ENCODE measurements around the gene TCP11. TPM values are rescaled to one million over a fixed set of nuclear protein-coding genes. Genes with fewer than 3 reads are reported as not detected.

TCP11 gene
- total and polyA plus RNA-seq, 2 of the 13 experiments (the other 11 are each of a cell fraction or from before 2014, with no cell fraction given), result 0.04 TPM; not detected in 1

- TF ChIP-seq, protein P1, sequence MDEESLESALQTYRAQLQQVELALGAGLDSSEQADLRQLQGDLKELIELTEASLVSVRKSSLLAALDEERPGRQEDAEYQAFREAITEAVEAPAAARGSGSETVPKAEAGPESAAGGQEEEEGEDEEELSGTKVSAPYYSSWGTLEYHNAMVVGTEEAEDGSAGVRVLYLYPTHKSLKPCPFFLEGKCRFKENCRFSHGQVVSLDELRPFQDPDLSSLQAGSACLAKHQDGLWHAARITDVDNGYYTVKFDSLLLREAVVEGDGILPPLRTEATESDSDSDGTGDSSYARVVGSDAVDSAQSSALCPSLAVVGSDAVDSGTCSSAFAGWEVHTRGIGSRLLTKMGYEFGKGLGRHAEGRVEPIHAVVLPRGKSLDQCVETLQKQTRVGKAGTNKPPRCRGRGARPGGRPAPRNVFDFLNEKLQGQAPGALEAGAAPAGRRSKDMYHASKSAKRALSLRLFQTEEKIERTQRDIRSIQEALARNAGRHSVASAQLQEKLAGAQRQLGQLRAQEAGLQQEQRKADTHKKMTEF (CRISPR knock-in tag; IDR thresholded peaks at IDR 0.05), result 0 out of 2 replicates have a peak, but pooled peaks have one; percentile 19
- TF ChIP-seq ZNF75D (CRISPR knock-in tag; IDR thresholded peaks at IDR 0.05; ENCODE audit: borderline replicate concordance) (no peak), ZNF672 (CRISPR knock-in tag; IDR thresholded peaks at IDR 0.05) (no peak), MYPOP (CRISPR knock-in tag; IDR thresholded peaks at IDR 0.05) (0 out of 2 replicates have a peak, but pooled peaks have one; percentile 27), SOX5 (CRISPR knock-in tag; IDR thresholded peaks at IDR 0.05; ENCODE audit: borderline replicate concordance) (peak; percentile 33; the same call in 1 of the 2 replicates), ZBTB38 (CRISPR knock-in tag; IDR thresholded peaks at IDR 0.05) (no peak), RXRB (CRISPR knock-in tag; IDR thresholded peaks at IDR 0.05; ENCODE audit: borderline replicate concordance) (peak; percentile 50; the same call in 1 of the 2 replicates)
- TF ChIP-seq, protein P2, sequence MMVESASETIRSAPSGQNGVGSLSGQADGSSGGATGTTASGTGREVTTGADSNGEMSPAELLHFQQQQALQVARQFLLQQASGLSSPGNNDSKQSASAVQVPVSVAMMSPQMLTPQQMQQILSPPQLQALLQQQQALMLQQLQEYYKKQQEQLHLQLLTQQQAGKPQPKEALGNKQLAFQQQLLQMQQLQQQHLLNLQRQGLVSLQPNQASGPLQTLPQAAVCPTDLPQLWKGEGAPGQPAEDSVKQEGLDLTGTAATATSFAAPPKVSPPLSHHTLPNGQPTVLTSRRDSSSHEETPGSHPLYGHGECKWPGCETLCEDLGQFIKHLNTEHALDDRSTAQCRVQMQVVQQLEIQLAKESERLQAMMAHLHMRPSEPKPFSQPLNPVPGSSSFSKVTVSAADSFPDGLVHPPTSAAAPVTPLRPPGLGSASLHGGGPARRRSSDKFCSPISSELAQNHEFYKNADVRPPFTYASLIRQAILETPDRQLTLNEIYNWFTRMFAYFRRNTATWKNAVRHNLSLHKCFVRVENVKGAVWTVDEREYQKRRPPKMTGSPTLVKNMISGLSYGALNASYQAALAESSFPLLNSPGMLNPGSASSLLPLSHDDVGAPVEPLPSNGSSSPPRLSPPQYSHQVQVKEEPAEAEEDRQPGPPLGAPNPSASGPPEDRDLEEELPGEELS (CRISPR knock-in tag; IDR thresholded peaks at IDR 0.05), result peak; percentile 61
- TF ChIP-seq, protein P3, sequence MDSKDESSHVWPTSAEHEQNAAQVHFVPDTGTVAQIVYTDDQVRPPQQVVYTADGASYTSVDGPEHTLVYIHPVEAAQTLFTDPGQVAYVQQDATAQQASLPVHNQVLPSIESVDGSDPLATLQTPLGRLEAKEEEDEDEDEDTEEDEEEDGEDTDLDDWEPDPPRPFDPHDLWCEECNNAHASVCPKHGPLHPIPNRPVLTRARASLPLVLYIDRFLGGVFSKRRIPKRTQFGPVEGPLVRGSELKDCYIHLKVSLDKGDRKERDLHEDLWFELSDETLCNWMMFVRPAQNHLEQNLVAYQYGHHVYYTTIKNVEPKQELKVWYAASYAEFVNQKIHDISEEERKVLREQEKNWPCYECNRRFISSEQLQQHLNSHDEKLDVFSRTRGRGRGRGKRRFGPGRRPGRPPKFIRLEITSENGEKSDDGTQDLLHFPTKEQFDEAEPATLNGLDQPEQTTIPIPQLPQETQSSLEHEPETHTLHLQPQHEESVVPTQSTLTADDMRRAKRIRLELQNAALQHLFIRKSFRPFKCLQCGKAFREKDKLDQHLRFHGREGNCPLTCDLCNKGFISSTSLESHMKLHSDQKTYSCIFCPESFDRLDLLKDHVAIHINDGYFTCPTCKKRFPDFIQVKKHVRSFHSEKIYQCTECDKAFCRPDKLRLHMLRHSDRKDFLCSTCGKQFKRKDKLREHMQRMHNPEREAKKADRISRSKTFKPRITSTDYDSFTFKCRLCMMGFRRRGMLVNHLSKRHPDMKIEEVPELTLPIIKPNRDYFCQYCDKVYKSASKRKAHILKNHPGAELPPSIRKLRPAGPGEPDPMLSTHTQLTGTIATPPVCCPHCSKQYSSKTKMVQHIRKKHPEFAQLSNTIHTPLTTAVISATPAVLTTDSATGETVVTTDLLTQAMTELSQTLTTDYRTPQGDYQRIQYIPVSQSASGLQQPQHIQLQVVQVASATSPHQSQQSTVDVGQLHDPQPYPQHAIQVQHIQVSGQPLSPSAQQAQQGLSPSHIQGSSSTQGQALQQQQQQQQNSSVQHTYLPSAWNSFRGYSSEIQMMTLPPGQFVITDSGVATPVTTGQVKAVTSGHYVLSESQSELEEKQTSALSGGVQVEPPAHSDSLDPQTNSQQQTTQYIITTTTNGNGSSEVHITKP (CRISPR knock-in tag; IDR thresholded peaks at IDR 0.05; ENCODE audit: low read depth), result 0 out of 2 replicates have a peak, but pooled peaks have one; percentile 13
Observed at GRCh38 chr6:35165630-35166071, 24.5 kb upstream of the TCP11 start (continued).

Measured in HepG2 (cell line).